Measurements from ENCODE around the gene FASN.

DNA sequence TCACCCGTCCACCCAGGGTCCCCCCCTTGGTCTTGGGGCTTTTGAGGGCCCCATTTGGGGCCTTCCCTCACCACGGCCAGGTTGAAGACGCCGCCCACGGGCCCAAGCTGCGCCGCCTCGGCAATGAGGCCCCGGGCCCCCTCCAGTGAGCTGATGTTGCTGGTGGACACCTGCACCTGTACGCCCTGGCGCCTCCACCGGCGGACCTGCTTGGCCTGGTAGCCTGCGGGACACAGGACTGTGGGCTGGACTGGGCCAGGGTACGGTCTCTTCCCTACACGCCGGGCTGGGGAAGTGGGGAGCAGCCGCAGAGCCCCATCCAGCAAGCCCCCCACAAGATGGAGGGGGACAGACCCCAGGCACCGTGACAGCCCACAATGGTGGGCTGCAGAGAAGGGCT is 15.6 kb downstream of the FASN start:
- TF ChIP-seq CTCF (IDR thresholded peaks at IDR 0.05), result no peak
- no peak for TF ChIP-seq POLR2A (IDR thresholded peaks at IDR 0.05)

Data from body of pancreas (tissue), 4 donors.